ENCODE data around the gene DTNBP1.

The DTNBP1 gene

DNA sequence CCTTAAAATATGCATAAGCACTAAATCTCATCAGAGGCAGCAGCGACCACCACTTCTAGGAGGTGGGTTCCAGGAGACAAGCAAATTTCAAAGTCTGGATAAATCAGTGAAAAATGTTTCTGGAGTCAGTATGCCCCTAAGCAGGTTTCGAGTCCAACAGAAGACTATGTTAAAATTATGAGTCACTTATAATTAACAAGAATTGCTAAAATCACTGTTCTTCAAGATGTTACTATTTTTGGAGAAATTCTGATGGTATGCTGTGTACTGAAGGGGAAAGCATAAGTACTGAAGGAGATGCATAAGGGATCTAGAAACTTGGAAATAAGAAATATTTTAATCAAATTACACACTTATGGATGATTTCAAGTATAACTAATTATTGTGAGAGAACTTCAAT lies 58.0 kb downstream of the DTNBP1 start:
- TF ChIP-seq, protein P1, sequence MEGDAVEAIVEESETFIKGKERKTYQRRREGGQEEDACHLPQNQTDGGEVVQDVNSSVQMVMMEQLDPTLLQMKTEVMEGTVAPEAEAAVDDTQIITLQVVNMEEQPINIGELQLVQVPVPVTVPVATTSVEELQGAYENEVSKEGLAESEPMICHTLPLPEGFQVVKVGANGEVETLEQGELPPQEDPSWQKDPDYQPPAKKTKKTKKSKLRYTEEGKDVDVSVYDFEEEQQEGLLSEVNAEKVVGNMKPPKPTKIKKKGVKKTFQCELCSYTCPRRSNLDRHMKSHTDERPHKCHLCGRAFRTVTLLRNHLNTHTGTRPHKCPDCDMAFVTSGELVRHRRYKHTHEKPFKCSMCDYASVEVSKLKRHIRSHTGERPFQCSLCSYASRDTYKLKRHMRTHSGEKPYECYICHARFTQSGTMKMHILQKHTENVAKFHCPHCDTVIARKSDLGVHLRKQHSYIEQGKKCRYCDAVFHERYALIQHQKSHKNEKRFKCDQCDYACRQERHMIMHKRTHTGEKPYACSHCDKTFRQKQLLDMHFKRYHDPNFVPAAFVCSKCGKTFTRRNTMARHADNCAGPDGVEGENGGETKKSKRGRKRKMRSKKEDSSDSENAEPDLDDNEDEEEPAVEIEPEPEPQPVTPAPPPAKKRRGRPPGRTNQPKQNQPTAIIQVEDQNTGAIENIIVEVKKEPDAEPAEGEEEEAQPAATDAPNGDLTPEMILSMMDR (IDR thresholded peaks at IDR 0.05; ENCODE audit: insufficient read depth, missing control alignments): no peak
- FAIRE-seq (no peak), DNase-seq (ENCODE audit: insufficient read length, low spot score) (no peak)

DNA sequence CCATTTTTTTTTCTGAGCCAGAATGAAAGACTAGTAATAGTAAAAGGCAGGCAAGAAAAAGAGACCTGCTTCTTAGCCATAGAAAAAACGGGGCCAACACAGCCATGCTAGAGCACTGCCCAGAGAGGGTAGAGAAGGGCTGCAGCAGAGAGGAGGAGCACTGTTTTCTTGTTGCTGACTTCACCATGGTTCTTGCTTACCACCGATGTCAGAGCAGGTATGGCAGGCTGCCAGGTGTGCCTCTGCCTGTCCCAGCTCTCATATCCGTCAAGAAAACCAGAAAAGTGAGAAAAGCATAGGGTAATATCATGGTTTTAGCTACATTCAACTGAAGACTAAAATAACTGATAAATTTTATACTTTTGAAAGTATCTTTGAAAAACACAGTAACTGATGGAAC lies 60.7 kb downstream of the DTNBP1 start:
- DNase-seq (ENCODE audit: insufficient read length, low spot score): no peak
- TF ChIP-seq, protein P1 (IDR thresholded peaks at IDR 0.05; ENCODE audit: insufficient read depth, missing control alignments): no peak
- FAIRE-seq: no peak

DNA sequence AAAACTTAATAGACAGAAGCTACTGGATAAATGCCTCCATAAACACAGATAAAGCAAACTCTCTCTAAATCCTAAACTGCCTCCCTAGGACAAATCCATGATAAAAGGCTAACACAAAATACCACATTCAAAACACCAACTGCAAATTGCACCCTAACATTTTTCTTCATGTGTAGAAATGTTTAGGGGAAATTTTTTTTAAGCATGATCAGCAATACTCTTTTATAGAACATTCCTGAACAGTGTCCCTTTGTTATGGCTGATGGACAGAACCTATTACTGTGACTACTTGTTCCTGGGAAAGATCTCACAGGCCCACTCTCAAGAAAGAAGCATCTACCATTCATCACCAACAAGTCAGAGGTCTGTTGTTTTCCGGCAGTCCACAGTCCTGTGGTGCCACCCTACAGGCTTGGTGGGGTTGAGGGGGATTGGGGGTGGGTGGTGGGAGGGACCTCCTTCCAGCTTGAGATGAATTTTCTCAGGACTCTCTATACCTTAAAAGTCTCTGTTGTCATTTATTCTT lies 64.5 kb downstream of the DTNBP1 start:
- DNase-seq (ENCODE audit: insufficient read length, low spot score): no peak
- FAIRE-seq: no peak
- TF ChIP-seq, protein P1 (IDR thresholded peaks at IDR 0.05; ENCODE audit: insufficient read depth, missing control alignments): no peak

DNA sequence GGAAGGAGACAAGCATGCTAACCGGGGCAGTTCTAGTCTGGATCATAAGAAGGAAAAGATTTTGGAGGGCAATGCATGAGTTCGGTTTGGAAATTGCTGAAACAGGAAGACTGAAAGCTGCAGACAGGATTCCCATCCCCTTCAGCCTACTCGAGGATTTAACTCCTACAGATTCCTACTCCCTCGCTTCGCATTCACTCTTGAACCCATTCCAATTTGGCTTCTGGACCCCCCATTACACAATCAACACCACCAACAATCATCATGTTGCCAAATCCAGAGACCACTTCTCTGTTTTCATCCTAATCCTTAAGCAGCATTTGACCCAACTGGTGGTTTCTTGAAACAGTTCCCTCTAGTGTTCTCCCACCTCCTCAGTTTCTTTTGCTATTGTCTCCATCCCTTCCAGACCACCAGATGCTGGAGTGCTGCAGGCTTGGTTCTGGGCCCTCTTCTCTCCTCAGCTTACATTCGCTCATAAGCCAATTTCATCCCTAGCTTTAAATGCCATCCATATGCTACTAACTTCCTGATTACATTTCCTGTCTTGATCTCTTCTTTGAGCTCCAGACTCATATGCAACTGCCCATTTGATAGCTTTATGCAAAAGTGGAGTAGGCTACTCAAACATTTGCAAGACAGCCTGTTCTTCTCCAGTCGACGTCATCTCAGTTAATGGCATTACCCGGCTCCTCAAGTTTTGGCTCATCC lies 66.5 kb downstream of the DTNBP1 start:
- FAIRE-seq: no peak
- TF ChIP-seq, protein P1 (IDR thresholded peaks at IDR 0.05; ENCODE audit: insufficient read depth, missing control alignments): no peak
- no peak for DNase-seq (ENCODE audit: insufficient read length, low spot score)

DNA sequence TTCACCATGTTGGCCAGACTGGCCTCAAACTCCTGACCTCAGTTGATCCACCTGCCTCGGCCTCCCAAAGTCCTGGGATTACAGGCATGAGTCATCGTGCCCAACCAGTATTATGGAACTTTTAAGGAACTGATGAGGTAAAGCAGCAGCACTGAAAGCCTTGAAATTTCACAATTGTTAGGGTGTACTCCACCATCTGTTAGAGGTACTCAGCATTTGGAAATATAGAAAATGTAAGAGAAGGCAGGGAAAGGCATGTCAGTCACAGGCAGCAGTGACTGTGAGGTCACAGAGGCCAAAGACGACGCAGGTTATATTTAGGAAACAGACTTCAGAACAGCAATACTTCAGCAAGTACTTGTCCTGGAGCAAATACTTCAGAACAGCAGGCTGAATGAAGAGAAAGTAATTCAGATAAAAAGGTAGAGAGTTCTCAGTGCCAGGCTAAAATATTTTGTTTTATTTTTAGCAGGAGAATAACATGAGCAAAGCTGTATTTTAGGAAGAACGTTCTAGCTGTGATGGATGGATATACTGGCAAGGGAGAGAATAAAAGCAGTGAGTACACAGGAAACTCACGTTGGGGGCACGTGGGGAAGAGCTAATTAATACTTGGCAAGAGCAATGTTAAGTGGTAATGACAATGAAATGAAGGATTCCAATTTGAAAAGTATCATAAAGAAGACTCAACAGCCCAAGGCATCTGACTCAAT lies 67.2 kb downstream of the DTNBP1 start:
- TF ChIP-seq, protein P1 (IDR thresholded peaks at IDR 0.05; ENCODE audit: insufficient read depth, missing control alignments): no peak
- no peak for FAIRE-seq
- DNase-seq (ENCODE audit: insufficient read length, low spot score): no peak

DNA sequence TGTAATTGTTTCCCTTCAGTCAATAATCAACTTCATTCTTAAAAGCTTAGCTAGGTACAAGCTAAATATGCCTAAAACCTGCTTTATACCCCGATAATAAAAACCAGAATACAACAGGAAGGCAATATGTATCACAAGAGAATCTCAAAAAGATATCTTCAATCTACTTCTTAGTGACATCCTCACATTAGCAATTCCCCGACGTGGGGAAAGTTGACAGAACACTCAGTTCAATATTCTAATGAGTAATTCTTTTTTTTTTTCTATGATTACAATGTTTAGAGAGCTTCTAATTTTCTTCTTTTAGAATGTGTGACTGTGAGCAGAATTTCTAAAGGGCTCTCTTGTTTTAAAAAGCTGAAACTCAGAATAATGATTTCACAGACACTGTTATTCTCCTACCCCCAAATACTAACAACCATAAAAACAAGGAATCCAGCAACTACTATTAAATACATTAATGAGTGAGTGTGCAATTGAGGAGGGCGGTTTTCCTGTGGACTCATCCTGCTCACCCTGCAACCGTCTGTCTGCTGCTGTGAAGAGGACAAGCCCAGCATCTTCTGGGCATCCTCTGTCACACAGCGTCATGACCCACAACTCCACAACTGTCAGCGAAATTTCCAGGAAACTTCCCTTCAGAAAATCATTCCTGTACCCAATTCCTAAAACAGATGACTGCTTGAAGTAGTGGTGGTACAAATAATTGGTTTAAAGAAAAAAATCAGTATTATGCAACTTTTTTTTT lies 68.1 kb downstream of the DTNBP1 start:
- no peak for DNase-seq (ENCODE audit: insufficient read length, low spot score)
- FAIRE-seq: no peak
- TF ChIP-seq, protein P1 (IDR thresholded peaks at IDR 0.05; ENCODE audit: insufficient read depth, missing control alignments): no peak

All from D721Med (cell line).